EL (cell line): ENCODE measurements around the gene LCN1.

Experiments used
- DNase-seq: peaks from one replicate; pipeline ENCODE4 v3.0.0-alpha.2; 2016

Gene LCN1

DNA sequence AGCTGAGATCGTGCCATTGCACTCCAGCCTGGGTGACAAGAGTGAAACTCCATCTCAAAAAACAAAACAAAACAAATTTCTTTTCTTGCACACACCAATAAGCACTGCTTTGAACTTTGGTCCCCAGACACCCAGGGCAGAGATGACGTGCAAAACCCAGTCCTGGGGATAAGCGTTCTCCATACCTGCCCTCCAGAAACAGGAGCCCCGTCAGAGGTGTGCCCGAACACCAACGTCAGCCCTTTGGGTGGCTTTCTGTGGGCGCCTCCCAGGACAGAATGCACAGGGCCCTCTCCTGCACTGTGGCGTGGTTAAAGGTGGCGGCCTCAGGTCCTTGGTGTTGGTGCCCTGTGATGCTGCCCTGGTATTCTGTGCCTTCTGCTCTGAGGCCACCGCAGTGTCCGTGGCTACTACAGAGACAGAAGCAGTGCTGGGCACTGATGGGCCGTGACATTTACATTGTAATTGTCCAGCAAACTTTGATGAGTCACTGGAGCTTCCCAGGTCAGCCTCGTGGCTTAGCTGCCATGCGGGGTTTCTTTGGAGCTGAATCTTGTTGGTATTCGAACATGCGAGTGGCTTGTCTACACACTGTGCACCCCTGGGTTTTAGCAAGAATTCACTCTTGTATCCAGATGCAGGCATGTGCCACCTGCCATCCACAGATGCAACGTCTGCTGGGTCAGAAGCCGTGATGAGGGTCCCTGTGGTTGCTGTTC is 31.9 kb upstream of the LCN1 start:
- no peak for DNase-seq

GRCh38 chr9:135490166-135490870 is 30.9 kb upstream of the LCN1 start:
- no peak for DNase-seq

- no peak for DNase-seq
Observed at GRCh38 chr9:135490980-135491464, 30.2 kb upstream of the LCN1 start.

- DNase-seq = no peak
Observed at GRCh38 chr9:135491764-135492163, 29.5 kb upstream of the LCN1 start.

DNA sequence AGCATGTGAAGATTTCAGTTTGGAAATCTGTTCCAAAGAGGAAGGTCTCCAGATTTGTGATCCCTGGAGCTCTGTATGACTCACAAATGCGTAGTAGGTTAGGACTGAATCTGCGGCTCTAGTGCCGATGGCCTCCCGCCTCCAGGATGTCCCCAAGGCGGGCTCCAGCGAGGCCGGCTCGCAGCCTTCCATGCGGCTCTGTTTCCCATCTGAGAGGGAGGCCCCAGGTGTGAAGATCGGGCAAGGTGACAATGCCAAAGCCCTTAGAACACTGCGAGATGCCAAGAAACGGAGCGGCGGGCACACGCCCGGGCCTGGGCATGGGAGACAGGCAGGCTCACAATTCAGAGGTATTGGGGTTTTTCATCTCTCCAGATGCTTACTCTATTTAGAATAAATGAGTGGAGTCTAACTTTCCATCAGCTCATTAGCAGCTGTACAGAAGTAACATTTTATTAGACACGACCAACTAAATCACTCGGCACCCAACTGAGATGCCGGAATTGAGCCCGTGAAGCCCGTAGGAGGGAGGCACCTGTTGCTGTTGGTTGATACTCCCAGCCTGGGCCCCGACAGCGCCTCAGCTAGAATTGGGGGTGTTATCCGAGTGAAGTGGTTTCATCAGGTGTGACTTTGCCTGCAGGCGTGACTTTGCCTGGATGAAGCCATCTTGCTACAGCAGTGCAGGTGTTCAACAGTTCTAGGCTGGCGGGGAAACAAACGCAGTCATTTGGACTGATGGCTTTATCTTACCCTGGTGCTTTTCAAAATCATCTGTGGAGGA is 28.2 kb upstream of the LCN1 start:
- DNase-seq = no peak

DNA sequence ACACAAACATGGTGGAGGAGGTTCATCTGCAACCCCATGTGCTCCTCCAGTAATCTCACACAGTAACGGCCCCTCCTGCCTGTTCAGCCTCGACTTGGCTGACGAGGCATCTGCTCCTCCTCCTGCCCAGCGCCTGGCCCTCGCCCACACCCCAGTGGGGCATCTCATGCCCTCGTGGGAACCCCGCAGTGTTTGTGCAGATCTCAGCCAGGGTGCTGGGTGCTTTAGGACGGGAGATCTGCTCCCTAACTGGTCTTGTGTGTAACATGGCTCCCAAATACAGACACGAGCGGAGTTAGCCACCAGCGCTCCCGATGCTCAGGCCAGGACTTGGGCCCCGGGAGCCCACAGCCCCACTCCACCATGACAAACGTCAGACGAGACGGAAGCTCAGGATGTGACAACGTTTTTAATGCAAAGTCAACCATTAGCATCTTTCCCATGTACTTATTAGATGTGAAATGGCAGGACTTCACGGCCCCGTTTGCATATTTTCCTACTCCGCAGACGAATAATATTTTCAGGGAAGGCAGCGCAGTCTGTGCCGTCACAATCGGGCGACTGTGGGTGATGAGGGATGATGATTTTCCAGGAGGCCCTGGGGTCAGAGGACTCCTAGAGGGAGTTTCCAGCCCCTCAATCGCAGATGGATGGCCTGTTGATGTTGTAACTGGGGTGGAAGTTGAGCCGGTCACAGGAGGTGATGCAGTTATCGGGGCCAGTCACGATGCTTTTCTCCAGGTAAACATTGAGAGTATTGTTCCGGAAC is 26.3 kb upstream of the LCN1 start:
- no peak for DNase-seq

DNA sequence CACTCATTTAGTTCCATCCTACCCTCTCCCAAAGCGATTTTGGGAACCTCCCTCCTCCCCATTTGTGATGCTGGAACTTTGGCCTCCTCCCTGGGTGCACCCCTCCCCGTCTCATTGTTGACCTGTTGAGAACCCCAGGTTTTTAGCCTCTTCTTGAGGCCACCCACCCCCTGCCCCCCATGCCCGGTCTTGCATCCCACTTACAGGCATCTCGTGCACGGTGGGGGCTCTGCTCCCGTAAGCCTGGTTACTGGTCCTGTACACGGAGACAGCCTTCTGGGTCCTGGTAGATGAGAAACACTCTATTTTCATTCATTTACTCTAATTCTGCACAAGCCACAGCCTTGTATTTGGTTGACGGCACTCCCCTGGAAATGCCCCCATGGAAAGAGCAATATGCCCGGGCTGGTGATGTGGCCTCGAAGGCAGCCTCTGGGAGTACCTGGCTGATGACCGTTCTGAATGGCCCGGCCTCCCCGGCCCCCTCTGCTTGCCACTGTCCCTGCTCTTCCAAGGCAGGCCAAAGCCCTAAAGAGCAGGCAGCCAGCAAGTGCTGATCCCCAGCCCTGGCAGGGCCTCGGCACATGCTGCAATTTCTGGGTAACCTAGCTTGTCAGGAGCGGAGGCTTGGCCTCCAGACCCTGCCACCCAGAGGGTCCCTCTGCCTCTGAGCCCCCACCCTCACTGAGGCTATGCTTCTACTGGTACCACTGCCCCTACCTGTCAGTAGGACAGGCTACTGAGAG is 22.7 kb upstream of the LCN1 start:
- no peak for DNase-seq

GRCh38 chr9:135499326-135500070 is 21.7 kb upstream of the LCN1 start:
- peak; percentile 90 for DNase-seq

DNA sequence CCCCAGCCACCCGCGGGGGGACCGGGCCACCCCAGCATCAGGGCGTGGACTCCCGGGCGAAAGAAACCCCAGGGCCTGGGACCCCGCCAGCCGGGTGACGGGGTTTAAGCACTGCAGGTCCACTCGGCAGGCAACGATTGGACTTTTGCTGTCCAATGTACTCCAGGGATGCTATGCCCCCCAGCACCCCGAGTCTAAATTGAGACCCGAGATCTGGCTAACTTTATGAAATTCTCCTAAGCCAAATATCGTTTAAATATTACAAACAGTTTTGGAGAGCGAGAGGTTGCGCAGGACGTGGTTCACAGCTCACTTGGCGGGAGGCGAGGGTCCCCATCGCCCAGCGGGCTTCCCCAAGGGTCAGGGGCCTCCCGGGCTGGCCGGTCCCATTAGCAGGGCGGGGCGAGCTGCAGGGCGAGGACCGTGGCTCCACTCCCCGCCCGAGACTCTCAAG is 21.1 kb upstream of the LCN1 start:
- DNase-seq = no peak

DNA sequence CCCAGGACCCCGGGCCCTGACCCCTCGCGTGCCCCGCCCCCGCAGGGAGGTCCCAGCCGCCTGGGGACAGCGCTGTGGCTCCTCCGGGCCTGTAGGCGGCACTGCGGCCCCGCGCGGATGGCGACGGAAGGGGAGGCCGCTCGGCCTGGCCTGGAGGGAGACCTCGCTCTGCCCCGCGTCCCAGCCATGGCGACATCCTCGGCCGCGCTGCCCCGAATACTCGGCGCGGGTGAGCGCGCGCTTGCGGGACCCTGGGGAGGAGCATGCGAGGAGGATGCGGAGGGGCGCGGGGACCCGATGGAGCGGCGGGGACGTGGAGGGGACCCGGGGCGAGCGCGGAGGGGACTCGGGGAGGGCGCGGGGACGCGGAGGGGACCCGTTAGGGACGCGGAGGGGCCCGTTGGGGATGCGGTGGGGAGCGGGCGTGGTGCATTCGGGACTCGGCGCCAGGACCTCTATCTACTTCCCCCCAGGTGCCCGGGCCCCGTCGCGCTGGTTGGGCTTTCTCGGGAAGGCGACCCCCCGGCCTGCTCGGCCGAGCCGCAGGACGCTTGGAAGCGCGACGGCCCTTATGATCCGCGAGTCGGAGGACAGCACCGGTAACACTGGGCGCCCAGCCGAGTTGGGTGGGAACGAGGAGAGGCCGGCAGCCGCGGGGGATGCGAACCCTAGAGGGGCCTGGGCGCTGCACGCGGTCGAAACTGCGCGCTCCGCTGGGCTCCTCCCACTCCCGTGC is 20.5 kb upstream of the LCN1 start, which contains the start of gene MRPS2:
Gene MRPS2 (plus strand): TSS at position 158 of the 736 bp plus-strand sequence. CDS start 29 bp downstream, at position 187.
- peak; percentile 86 for DNase-seq

DNA sequence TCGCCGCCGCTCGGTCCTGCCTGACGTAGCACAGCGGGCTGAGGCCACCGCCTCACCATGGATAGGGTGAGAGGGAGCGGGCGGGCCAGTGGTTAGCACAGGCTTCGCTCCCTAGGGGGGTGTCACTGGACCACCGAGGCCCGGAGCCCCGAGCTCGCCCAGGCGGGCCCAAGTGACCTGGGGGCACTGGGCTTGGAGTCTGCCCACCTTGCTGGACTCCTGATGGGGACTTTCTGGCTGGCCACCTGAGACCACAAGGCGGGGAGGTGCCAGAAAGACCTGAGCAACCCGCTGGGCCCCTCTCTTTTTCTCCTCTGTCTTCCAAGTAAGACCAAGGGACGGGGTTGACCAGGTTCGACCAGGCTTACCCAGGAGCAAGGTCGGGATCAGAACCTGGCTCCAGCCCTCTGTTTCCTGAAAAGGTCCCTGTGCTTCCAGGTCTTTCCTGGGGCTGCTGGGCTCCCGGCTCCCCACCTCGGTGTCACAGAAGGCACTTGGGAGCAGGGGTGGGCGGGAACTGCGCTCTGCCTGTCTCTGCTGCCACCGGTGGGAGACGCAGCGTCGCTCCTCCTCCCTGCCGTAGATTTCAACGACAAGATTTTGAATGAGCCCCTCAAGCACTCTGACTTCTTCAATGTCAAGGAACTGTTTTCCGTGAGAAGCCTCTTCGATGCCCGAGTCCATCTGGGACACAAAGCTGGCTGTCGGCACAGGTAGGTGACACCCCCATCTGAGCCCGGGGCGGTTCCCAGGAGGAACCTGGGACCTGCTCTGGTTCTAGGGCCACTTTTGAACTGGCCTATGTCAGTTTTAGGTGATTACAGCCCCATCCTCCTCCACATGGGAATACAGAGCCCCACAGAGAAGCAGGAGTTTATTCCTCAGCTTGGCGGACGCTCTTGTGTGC is 19.7 kb upstream of the LCN1 start:
- no peak for DNase-seq

- no peak for DNase-seq
Observed at GRCh38 chr9:135502168-135502872, 18.9 kb upstream of the LCN1 start.

DNA sequence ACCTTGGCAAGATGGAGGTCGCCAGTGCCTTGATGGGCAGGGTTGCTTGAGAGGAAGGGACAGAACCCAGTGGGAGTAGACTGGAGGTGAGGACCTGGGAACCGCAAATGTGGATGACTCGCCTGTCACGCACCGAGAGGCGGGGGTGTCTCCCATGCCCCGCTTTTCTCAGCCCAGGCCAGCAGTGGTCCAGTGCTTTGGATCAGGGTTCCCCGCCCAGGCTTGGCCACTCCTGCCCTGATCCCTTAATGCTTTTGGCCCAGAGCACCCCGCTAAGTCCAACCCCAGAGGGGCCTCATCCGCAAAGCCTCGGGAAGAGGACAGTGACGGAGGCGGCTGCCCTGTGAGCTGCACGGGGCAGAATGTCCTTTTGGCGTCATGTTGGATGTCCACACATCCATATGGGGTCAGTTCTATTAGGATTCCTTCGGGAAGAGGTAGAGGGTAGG is 18.3 kb upstream of the LCN1 start:
- no peak for DNase-seq

GRCh38 chr9:135503371-135504261 is 17.6 kb upstream of the LCN1 start:
- no peak for DNase-seq

- peak; percentile 47 for DNase-seq
Observed at GRCh38 chr9:135504262-135505243, 16.7 kb upstream of the LCN1 start.
